H1 (cell line): ENCODE measurements around the gene CNOT10. TPM values are rescaled to one million over a fixed set of nuclear protein-coding genes. Genes with fewer than 3 reads are reported as not detected.

Source experiments
- CTCF ChIA-PET: fragments of 300-600 bp; sonication (Branson Sonifier 250); formaldehyde crosslinking; loops from one replicate; lab custom pipeline; 2021; ENCODE audit not compliant: partially characterized antibody; lab: Charles Lee
- POLR2A ChIA-PET: fragments of 300-600 bp; sonication (Branson Sonifier 250); formaldehyde crosslinking; loops from one replicate; lab custom pipeline; 2021; ENCODE audit warnings: inconsistent platforms; ENCODE audit not compliant: partially characterized antibody; lab: Charles Lee
- DNase-seq, 2 experiments: peaks; one replicate each; pipeline versions ENCODE4 v3.0.0 to v3.0.0-alpha.2; 2010 to 2022; ENCODE audit warnings: low spot score in 2 of 2, low read depth in 1 of 2, mixed read lengths in 1 of 2
- FAIRE-seq: peaks from 2 replicates; lab custom pipeline; 2011; peaks lifted over from hg19 to GRCh38; lab: Jason Lieb, UNC
- H2AFZ ChIP-seq: 2 replicates; pipeline ENCODE4 v1.8.1; 2012; ENCODE audit warnings: low read length, inconsistent platforms
- H2AK5ac ChIP-seq: 2 replicates; pipeline ENCODE4 v1.6.1; 2013; ENCODE audit warnings: low read depth, low read length
- H2BK120ac ChIP-seq: replicated peaks from 2 replicates; pipeline ENCODE3; 2013; ENCODE audit warnings: low read depth, low read length, inconsistent platforms
- H2BK12ac ChIP-seq: 2 replicates; pipeline ENCODE4 v1.6.1; 2013; ENCODE audit warnings: low read depth, low read length
- H2BK15ac ChIP-seq: 2 replicates; pipeline ENCODE4 v1.6.1; 2013; ENCODE audit warnings: low read length
- H2BK20ac ChIP-seq: 2 replicates; pipeline ENCODE4 v1.6.1; 2013; ENCODE audit warnings: low read length
- H2BK5ac ChIP-seq: 2 replicates; pipeline ENCODE4 v1.6.1; 2013; ENCODE audit warnings: low read depth, low read length
- H3K14ac ChIP-seq: 2 replicates; pipeline ENCODE4 v1.6.1; 2013; ENCODE audit warnings: inconsistent platforms; ENCODE audit not compliant: insufficient read length
- H3K18ac ChIP-seq: 2 replicates; pipeline ENCODE4 v1.6.1; 2013; ENCODE audit warnings: low read length; ENCODE audit errors: extremely low read depth
- H3K23ac ChIP-seq: 2 replicates; pipeline ENCODE4 v1.6.1; 2013; ENCODE audit warnings: inconsistent platforms; ENCODE audit not compliant: insufficient read length
- H3K23me2 ChIP-seq: 2 replicates; pipeline ENCODE4 v1.6.1; 2013; ENCODE audit warnings: low read depth, low read length
- H3K27ac ChIP-seq: 2 replicates; pipeline ENCODE4 v1.6.1; 2011; ENCODE audit warnings: low read depth, low read length, inconsistent platforms
- H3K27me3 ChIP-seq, 4 experiments: replicated peaks in 1 of 4; 1 replicate in 1 of 4; 2 replicates in 3 of 4; pipeline versions ENCODE4 v1.6.1 to v1.8.1; 2011 to 2013; ENCODE audit warnings: low read length in 3 of 4, mild to moderate bottlenecking in 3 of 4, inconsistent platforms in 2 of 4, mixed read lengths in 2 of 4, moderate library complexity in 1 of 4; ENCODE audit not compliant: control insufficient read depth in 3 of 4, insufficient read depth in 3 of 4; ENCODE audit errors: extremely low read depth in 1 of 4
- H3K36me3 ChIP-seq, 4 experiments: 2 replicates each; pipeline versions ENCODE4 v1.6.1 to v1.8.1; 2011 to 2013; ENCODE audit warnings: mild to moderate bottlenecking in 4 of 4, low read length in 3 of 4, moderate library complexity in 2 of 4, control low read depth in 1 of 4, inconsistent platforms in 1 of 4; ENCODE audit not compliant: insufficient read depth in 4 of 4, control insufficient read depth in 2 of 4
- H3K4ac ChIP-seq: replicated peaks from 2 replicates; pipeline ENCODE3; 2013; ENCODE audit warnings: low read length, low read depth, mixed read lengths, inconsistent platforms; ENCODE audit not compliant: insufficient read length
- H3K4me1 ChIP-seq, 4 experiments: replicated peaks in 1 of 4; 1 replicate in 1 of 4; 2 replicates in 3 of 4; pipeline versions ENCODE4 v1.6.1 to v1.8.1; 2011 to 2013; ENCODE audit warnings: low read length in 3 of 4, inconsistent platforms in 2 of 4, mixed read lengths in 1 of 4; ENCODE audit not compliant: insufficient read depth in 4 of 4, control insufficient read depth in 3 of 4
- H3K4me2 ChIP-seq, 2 experiments: 2 replicates each; pipeline versions ENCODE4 v1.6.1 to v1.8.1; 2011 to 2013; ENCODE audit warnings: low read depth in 2 of 2, low read length in 2 of 2, control low read depth in 1 of 2, inconsistent platforms in 1 of 2, mild to moderate bottlenecking in 1 of 2; ENCODE audit not compliant: insufficient read depth in 1 of 2
- H3K4me3 ChIP-seq, 4 experiments: fragments of 200-600, 300-600 bp in 1 of 4; sonication (generic), shearing (Covaris generic), sonication (Bioruptor Twin) in 1 of 4; 2 replicates each; pipeline versions ENCODE4 v1.5.1 to v1.8.1; 2011 to 2016; ENCODE audit warnings: low read length in 4 of 4, low read depth in 3 of 4, control low read depth in 2 of 4, inconsistent platforms in 2 of 4, mild to moderate bottlenecking in 2 of 4, mixed read lengths in 1 of 4, moderate library complexity in 1 of 4; ENCODE audit not compliant: insufficient read depth in 2 of 4; ENCODE audit errors: extremely low read depth in 1 of 4
- H3K56ac ChIP-seq: replicated peaks from 2 replicates; pipeline ENCODE3; 2013; ENCODE audit warnings: low read depth, mild to moderate bottlenecking, mixed read lengths, low read length, inconsistent platforms; ENCODE audit not compliant: insufficient read length
- H3K79me1 ChIP-seq: 2 replicates; pipeline ENCODE4 v1.6.1; 2013; ENCODE audit warnings: low read depth, low read length, control low read depth
- H3K79me2 ChIP-seq, 2 experiments: 2 replicates each; pipeline versions ENCODE4 v1.6.1 to v1.8.1; 2012 to 2013; ENCODE audit warnings: low read length in 2 of 2, mild to moderate bottlenecking in 2 of 2, inconsistent platforms in 1 of 2; ENCODE audit not compliant: insufficient read depth in 2 of 2, control insufficient read depth in 1 of 2
- H3K9ac ChIP-seq, 4 experiments: replicated peaks in 1 of 4; 1 replicate in 1 of 4; 2 replicates in 3 of 4; pipeline versions ENCODE4 v1.6.1 to v1.8.1; 2011 to 2013; ENCODE audit warnings: low read depth in 3 of 4, low read length in 3 of 4, control low read depth in 2 of 4, mild to moderate bottlenecking in 2 of 4, moderate library complexity in 2 of 4, inconsistent platforms in 1 of 4; ENCODE audit errors: extremely low read depth in 1 of 4
- H3K9me3 ChIP-seq, 2 experiments: 2 replicates each; pipeline versions ENCODE4 v1.6.1 to v1.8.1; 2012 to 2013; ENCODE audit warnings: mild to moderate bottlenecking in 2 of 2, moderate library complexity in 2 of 2, control low read depth in 1 of 2, inconsistent platforms in 1 of 2, low read depth in 1 of 2, low read length in 1 of 2, mixed read lengths in 1 of 2; ENCODE audit not compliant: insufficient read depth in 2 of 2
- H4K20me1 ChIP-seq, 2 experiments: replicated peaks in 1 of 2; 2 replicates each; pipeline versions ENCODE3 to v1.8.1; 2011 to 2013; ENCODE audit warnings: inconsistent platforms in 2 of 2, low read length in 2 of 2, mild to moderate bottlenecking in 1 of 2; ENCODE audit not compliant: insufficient read depth in 2 of 2, control insufficient read depth in 1 of 2
- H4K5ac ChIP-seq: 2 replicates; pipeline ENCODE4 v1.6.1; 2013; ENCODE audit warnings: low read length, low read depth, mixed read lengths, inconsistent platforms; ENCODE audit not compliant: insufficient read length
- H4K8ac ChIP-seq: 2 replicates; pipeline ENCODE4 v1.8.0; 2013; ENCODE audit warnings: mild to moderate bottlenecking, moderate library complexity, low read length, inconsistent platforms; ENCODE audit not compliant: insufficient read depth; ENCODE audit errors: extremely low read depth
- H4K91ac ChIP-seq: replicated peaks from 2 replicates; pipeline ENCODE3; 2013; ENCODE audit warnings: low read length, mixed read lengths, inconsistent platforms; ENCODE audit not compliant: insufficient read length
- ASH2L ChIP-seq: fragments of 200-600, 300-600 bp; sonication (generic); IDR thresholded peaks from one replicate; pipeline ENCODE4 v1.7.1; 2017; ENCODE audit warnings: low read length
- BACH1 ChIP-seq: IDR thresholded peaks from 2 replicates; pipeline ENCODE4 v1.6.1; 2012; ENCODE audit warnings: low read length, improper control_type of control experiment
- EGR1 ChIP-seq: IDR thresholded peaks from 2 replicates; pipeline ENCODE4 v1.6.1; 2011; ENCODE audit warnings: low read depth, low read length, borderline replicate concordance
- GABPA ChIP-seq: IDR thresholded peaks from 2 replicates; pipeline ENCODE4 v1.6.1; 2011; ENCODE audit warnings: mild to moderate bottlenecking, low read length, moderate library complexity, borderline replicate concordance; ENCODE audit not compliant: insufficient read depth
- WGBS, 2 experiments: shearing (Covaris generic) in 1 of 2; methylation state at CpG; one replicate each; pipeline versions ENCODE4 v1.1.6 to v1.1.7; 2013 to 2015; ENCODE audit warnings: low lambda C conversion rate in 2 of 2, mixed read lengths in 2 of 2, inconsistent platforms in 1 of 2, low coverage in 1 of 2, missing lambda C conversion rate in 1 of 2; ENCODE audit not compliant: insufficient replicate concordance in 2 of 2, insufficient coverage in 1 of 2, insufficient read length in 1 of 2; ENCODE audit errors: extremely low coverage in 1 of 2, missing lambda C conversion rate in 1 of 2; 5-methylcytosine and 5-hydroxymethylcytosine counted together
- polyA plus RNA-seq, 7 experiments: library from polyadenylated mRNA; depleted of rRNA in 3 of 7; stranded (reverse) in 5 of 7; unstranded in 2 of 7; fragments of >200 nt in 5 of 7; fragments of 200-250 nt in 2 of 7; gene quantifications; 1 replicate in 5 of 7; 2 replicates in 1 of 7; 4 replicates in 1 of 7; pipeline versions ENCODE4 v1.2.1 to v1.2.3, GENCODE V29; 2011 to 2013; ENCODE audit warnings: missing spikeins in 2 of 7, mixed read lengths in 2 of 7
- total RNA-seq: library from RNA; stranded (reverse); fragmentation: NEBNext Ultra II Directional; extraction: Animal tissue kit (Norgen Biotek cat#: 25700); gene quantifications from 2 replicates; pipeline ENCODE4 v1.2.1, GENCODE V29; 2021

The CNOT10 gene
- total and polyA plus RNA-seq, 2 of the 8 experiments (the other 6 are each of a cell fraction or from before 2014, with no cell fraction given), result 39.9 to 55.9 TPM

DNA sequence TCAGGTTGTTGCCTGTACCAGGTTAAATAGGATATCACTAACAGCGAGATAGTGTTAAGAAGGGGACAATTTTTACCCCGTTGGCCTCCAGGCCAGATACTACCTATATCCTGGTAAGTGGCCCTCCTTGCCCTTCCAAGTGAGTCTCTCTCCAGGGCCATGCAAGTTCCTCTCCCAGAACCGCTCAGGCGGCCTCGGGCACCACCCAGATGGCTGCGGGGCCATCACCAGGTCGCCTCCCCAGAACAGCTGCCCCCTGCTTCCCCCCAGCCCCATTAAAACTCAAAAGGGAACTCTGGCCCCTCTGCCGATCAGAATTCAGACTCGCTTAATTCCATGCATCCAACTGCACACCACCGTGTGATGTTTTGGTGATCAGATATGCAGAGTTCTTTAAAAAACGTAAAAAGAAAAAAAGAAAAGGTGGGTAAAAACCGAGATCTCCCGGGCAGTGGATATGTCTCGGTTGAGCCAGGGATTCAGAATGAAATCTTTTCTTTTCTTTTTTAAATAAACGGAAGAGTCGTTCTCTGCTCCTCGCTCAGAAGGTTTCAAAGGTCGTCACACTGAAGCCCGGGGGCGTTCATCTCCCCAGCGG is 131.0 kb downstream of the CNOT10 start:
- Histone ChIP-seq H3K27ac (peak overlapping the region; percentile 47), H3K4me1 (peaks cover 9 to 27% (median 11%) of the 10 kb centered on the region in 4 experiments; a peak in 6 of 7 replicates), H4K91ac (peak overlapping the region; percentile 84), H3K9me3 (no peaks in the 10 kb centered on the region), H2AFZ (no peak overlapping the region), H3K14ac (no peak overlapping the region), H3K36me3 (peaks cover 24 to 36% (median 29%) of the 10 kb centered on the region in 4 experiments), H3K9ac (peak overlapping the region; percentile 25 to 79 (median 63); a peak in 6 of 7 replicates), H3K56ac (peak overlapping the region; percentile 66), H2BK15ac (no peak overlapping the region), H3K27me3 (no peaks in the 10 kb centered on the region), H3K4me3 (peak overlapping the region; percentile 46 to 94 (median 78)), H2BK120ac (peak overlapping the region; percentile 52), H3K4ac (peak overlapping the region; percentile 93), H3K23me2 (peaks cover 5% of the 10 kb centered on the region; the same call in 1 of the 2 replicates), H4K8ac (peak overlapping the region; percentile 54; the same call in 1 of the 2 replicates), H2BK12ac (peak overlapping the region; percentile 18; the same call in 1 of the 2 replicates), H2AK5ac (peak overlapping the region; percentile 7; the same call in 1 of the 2 replicates), H4K20me1 (peaks cover 5 to 15% of the 10 kb centered on the region in 2 experiments), H4K5ac (peak overlapping the region; percentile 84), H3K79me1 (no peaks in the 10 kb centered on the region; the same call in 1 of the 2 replicates), H3K23ac (no peak overlapping the region), H2BK5ac (peak overlapping the region; percentile 93; the same call in 1 of the 2 replicates), H3K4me2 (peak overlapping the region; percentile 74 to 75), H2BK20ac (peak overlapping the region; percentile 67; the same call in 1 of the 2 replicates), H3K79me2 (peaks cover 40 to 84% of the 10 kb centered on the region in 2 experiments), H3K18ac (peak overlapping the region; percentile 86)
- ChIA-PET CTCF (interaction anchor here (1.0 to 4.5 kb wide), 3 partner anchors 25 to 54 kb away, joined by 4 to 25 read pairs (median 5); no protein-coding TSS in a partner anchor), POLR2A (interaction anchor here (0.7 to 15.1 kb wide), 36 partner anchors 8 to 131 kb away, joined by 3 to 230 read pairs (median 5); partner anchors contain the start of gene CNOT10)
- TF ChIP-seq BACH1, result no peak
- no peak for TF ChIP-seq GABPA
- TF ChIP-seq ASH2L, result peak; percentile 0
- 0 out of 2 replicates have a peak, but pooled peaks have one; percentile 18 for TF ChIP-seq EGR1
- FAIRE-seq (no peak), DNase-seq (no peak)
- 0% methylated on average over 18 of the region's 21 CpGs; no CpG with 5 or more reads in 1 of the 2 experiments for WGBS, 2 experiments
